ENCODE measurements around the gene VPS16.

DNA sequence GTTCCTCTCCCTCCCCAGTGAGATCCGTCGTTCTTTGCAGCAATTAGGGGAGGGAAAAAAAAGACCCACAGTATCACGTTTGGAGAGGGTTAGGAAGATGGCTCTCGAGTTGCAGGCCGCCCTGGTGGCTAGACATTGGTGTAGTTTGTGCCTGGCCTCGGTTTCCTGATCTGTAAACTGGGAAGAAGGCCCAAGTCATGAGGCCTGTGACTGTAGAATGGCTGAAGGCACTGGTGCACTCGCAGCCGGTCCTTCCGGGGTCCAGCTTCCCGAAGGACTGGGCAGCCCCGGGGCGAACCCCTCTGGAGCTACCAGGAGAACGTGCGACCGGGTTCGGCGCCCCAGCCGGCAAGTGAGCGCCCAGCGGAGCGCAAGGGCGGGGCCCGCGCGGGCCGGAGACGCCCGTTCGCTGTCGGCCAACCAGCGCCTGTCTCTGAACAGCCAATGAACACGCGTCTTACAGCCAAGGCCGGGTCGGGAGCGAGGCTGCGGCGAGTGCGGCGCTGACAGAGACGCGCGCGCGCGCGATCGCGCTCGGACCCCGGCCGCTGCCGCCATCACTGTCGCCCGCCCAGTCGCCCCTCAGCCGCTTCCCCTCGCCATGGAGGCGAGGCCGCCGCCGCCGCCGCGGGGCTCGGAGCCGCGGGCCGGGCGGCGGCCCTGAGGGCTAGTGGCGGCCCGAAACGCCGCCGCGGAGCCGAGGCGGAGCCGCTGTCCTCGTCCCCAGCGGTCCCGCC lies 32.6 kb downstream of the VPS16 start, which contains the start of gene PTPRA:
- TF ChIP-seq, protein P1, sequence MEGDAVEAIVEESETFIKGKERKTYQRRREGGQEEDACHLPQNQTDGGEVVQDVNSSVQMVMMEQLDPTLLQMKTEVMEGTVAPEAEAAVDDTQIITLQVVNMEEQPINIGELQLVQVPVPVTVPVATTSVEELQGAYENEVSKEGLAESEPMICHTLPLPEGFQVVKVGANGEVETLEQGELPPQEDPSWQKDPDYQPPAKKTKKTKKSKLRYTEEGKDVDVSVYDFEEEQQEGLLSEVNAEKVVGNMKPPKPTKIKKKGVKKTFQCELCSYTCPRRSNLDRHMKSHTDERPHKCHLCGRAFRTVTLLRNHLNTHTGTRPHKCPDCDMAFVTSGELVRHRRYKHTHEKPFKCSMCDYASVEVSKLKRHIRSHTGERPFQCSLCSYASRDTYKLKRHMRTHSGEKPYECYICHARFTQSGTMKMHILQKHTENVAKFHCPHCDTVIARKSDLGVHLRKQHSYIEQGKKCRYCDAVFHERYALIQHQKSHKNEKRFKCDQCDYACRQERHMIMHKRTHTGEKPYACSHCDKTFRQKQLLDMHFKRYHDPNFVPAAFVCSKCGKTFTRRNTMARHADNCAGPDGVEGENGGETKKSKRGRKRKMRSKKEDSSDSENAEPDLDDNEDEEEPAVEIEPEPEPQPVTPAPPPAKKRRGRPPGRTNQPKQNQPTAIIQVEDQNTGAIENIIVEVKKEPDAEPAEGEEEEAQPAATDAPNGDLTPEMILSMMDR (IDR thresholded peaks at IDR 0.05; ENCODE audit: low read depth, low read length), result no peak
- TF ChIP-seq EZH2phosphoT487 (IDR thresholded peaks at IDR 0.05; ENCODE audit: low read depth), result no peak

Data from OCI-LY3 (cell line).